Liver (tissue), 9 donors: ENCODE measurements around the gene NAPB. TPM values are rescaled to one million over a fixed set of nuclear protein-coding genes. Genes with fewer than 3 reads are reported as not detected.

ENCODE experiments used
- DNase-seq: peaks from one replicate; pipeline ENCODE4 v3.0.0-alpha.2; 2017; ENCODE audit warnings: low spot score
- H3K27ac ChIP-seq, 2 donors: one replicate each; pipeline ENCODE4 v1.7.0; 2013; ENCODE audit warnings: inconsistent platforms in 2 of 2, low read length in 2 of 2, control low read depth in 1 of 2, low read depth in 1 of 2, mild to moderate bottlenecking in 1 of 2
- H3K27me3 ChIP-seq, 4 donors: one replicate each; pipeline versions ENCODE4 v1.6.1 to v1.7.0; 2013; ENCODE audit warnings: low read length in 3 of 4, inconsistent platforms in 1 of 4, mild to moderate bottlenecking in 1 of 4, moderate library complexity in 1 of 4; ENCODE audit not compliant: control insufficient read depth in 4 of 4, insufficient read depth in 4 of 4
- H3K36me3 ChIP-seq, 4 donors: one replicate each; pipeline versions ENCODE4 v1.6.1 to v1.7.0; 2013; ENCODE audit warnings: low read length in 3 of 4, mild to moderate bottlenecking in 3 of 4, low read depth in 1 of 4, moderate library complexity in 1 of 4; ENCODE audit not compliant: control insufficient read depth in 4 of 4, insufficient read depth in 3 of 4
- H3K4me1 ChIP-seq, 4 donors: one replicate each; pipeline versions ENCODE4 v1.6.1 to v1.7.0; 2013; ENCODE audit warnings: low read length in 3 of 4, mild to moderate bottlenecking in 3 of 4, moderate library complexity in 1 of 4; ENCODE audit not compliant: control insufficient read depth in 4 of 4, insufficient read depth in 4 of 4
- H3K4me3 ChIP-seq, 3 donors: one replicate each; pipeline versions ENCODE4 v1.6.1 to v1.7.0; 2013; ENCODE audit warnings: low read length in 3 of 3, control low read depth in 1 of 3, low read depth in 1 of 3, mild to moderate bottlenecking in 1 of 3
- H3K9ac ChIP-seq, 2 donors: one replicate each; pipeline ENCODE4 v1.7.0; 2013; ENCODE audit warnings: low read length in 2 of 2, mild to moderate bottlenecking in 2 of 2, moderate library complexity in 2 of 2, control low read depth in 1 of 2, low read depth in 1 of 2
- H3K9me3 ChIP-seq, 4 donors: one replicate each; pipeline versions ENCODE4 v1.6.1 to v1.7.0; 2013; ENCODE audit warnings: low read length in 3 of 4; ENCODE audit not compliant: control insufficient read depth in 4 of 4
- ATF3 ChIP-seq: IDR thresholded peaks from 2 replicates; pipeline ENCODE4 v1.6.1; 2016; ENCODE audit warnings: antibody characterized with exemption
- CTCF ChIP-seq: fragments of 150-350 bp; IDR thresholded peaks from 2 replicates; pipeline ENCODE4 v1.5.1; 2017; ENCODE audit warnings: improper control_type of control experiment, low read depth, low read length; ENCODE audit not compliant: missing input control
- EGR1 ChIP-seq, 2 donors: IDR thresholded peaks; 2 replicates each; pipeline ENCODE4 v1.6.1; 2016 to 2018; ENCODE audit warnings: antibody characterized with exemption in 2 of 2, low read depth in 2 of 2
- FOXA1 ChIP-seq: IDR thresholded peaks from 2 replicates; pipeline ENCODE4 v1.6.1; 2016; ENCODE audit warnings: antibody characterized with exemption
- FOXA2 ChIP-seq: IDR thresholded peaks from 2 replicates; pipeline ENCODE4 v1.6.1; 2016; ENCODE audit warnings: antibody characterized with exemption
- GABPA ChIP-seq, 2 donors: IDR thresholded peaks in 1 of 2; conservative IDR thresholded peaks in 1 of 2; 2 replicates each; pipeline ENCODE4 v1.6.1; 2016; ENCODE audit warnings: antibody characterized with exemption in 2 of 2, mild to moderate bottlenecking in 1 of 2, moderate library complexity in 1 of 2
- HNF4G ChIP-seq: IDR thresholded peaks from 2 replicates; pipeline ENCODE4 v1.6.1; 2016; ENCODE audit warnings: antibody characterized with exemption
- JUND ChIP-seq, 2 donors: IDR thresholded peaks; 2 replicates each; pipeline ENCODE4 v1.6.1; 2016; ENCODE audit warnings: antibody characterized with exemption in 2 of 2
- MAX ChIP-seq: IDR thresholded peaks from 2 replicates; pipeline ENCODE4 v1.6.1; 2016; ENCODE audit warnings: antibody characterized with exemption
- NR2F2 ChIP-seq: IDR thresholded peaks from 2 replicates; pipeline ENCODE4 v1.6.1; 2016; ENCODE audit warnings: antibody characterized with exemption
- REST ChIP-seq: IDR thresholded peaks from 2 replicates; pipeline ENCODE4 v1.6.1; 2016; ENCODE audit warnings: antibody characterized with exemption, mild to moderate bottlenecking
- RXRA ChIP-seq, 2 donors: IDR thresholded peaks; 2 replicates each; pipeline ENCODE4 v1.6.1; 2017 to 2018; ENCODE audit warnings: antibody characterized with exemption in 2 of 2, mild to moderate bottlenecking in 1 of 2
- SP1 ChIP-seq: IDR thresholded peaks from 2 replicates; pipeline ENCODE4 v1.6.1; 2018; ENCODE audit warnings: antibody characterized with exemption, mild to moderate bottlenecking
- TAF1 ChIP-seq: conservative IDR thresholded peaks from 2 replicates; pipeline ENCODE4 v1.6.1; 2016; ENCODE audit warnings: antibody characterized with exemption, mild to moderate bottlenecking
- YY1 ChIP-seq: IDR thresholded peaks from 2 replicates; pipeline ENCODE4 v1.6.1; 2016; ENCODE audit warnings: antibody characterized with exemption, mild to moderate bottlenecking
- WGBS: extraction: QIAGEN DNeasy Blood & Tissue Kit; methylation state at CpG from one replicate; pipeline ENCODE4 v1.1.7; 2013; 5-methylcytosine and 5-hydroxymethylcytosine counted together
- polyA plus RNA-seq, 2 donors: library from polyadenylated mRNA; stranded (reverse) in 1 of 2; unstranded in 1 of 2; fragments of 200-250 nt in 1 of 2; fragments of >200 nt in 1 of 2; fragmentation: Nextera tagmentation in 1 of 2; extraction: Ambion mirVana in 1 of 2; gene quantifications; one replicate each; pipeline versions ENCODE4 v1.2.1 to v1.2.3, GENCODE V29; 2013 to 2015
- total RNA-seq, 2 donors: library from RNA; depleted of rRNA; stranded (reverse); fragments of >200 nt; gene quantifications; one replicate each; pipeline ENCODE4 v1.2.3, GENCODE V29; 2014
- TF ChIP-seq, protein P1 (sequence below): IDR thresholded peaks from 2 replicates; pipeline ENCODE4 v1.6.1; 2016; ENCODE audit warnings: antibody characterized with exemption
- donor health status: healthy.
- donor health status: healthy.
- donor health status: healthy.
- donor health status: healthy.
- donor health status: healthy.

The NAPB gene
- total and polyA plus RNA-seq, 4 donors: 2.4 to 10.6 (median 4.5) TPM

DNA sequence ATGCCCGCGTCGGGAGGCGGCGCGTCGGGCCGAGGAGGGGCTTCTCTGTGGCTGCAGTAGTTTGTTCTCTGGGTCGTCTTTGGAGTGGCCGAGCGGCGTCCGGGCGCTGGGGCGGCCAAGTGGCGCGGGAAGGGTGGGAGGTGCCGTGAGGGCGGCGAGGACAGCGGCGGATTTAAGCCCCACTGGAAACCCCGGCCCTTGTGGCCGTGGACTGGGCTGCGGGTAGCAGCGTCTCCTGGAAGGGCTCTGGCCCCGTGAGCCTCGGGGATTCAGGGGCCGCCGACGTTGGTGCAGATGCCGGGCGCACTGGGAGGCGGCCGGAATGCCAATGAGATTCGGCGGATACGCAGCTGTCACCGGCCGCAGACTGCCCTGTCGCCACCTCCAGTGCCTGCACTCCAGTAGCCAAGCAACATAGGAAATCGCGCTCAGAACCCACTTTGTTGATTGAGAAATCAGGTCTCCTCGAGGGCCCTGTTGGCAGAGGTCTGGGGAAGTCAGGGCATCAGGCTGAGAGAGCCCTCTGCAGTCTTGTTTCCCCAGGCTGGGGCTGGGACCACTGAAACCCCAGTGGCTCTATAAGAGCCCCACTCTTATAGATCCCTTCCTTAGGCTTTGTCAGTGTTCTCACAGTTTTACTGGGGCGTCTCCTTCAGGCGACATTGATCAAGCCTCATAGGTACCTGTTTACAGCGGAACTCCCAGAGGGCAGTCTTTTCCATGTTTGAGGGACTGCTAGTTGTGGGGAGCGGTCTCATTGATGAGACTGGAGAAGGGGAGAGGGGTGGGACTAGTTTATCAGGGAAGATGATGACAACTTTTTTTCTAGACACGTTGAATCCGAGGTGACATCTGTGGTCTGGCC is 58.7 kb downstream of the NAPB start:
- H3K9me3 ChIP-seq: no peaks in the 10 kb centered on the region
- H3K27ac ChIP-seq: peak overlapping the region; percentile 94
- 5% methylated on average over 50 of the region's 50 CpGs for WGBS
- DNase-seq: peak; percentile 54
- H3K9ac ChIP-seq: peak overlapping the region; percentile 36 to 79
- peaks cover 0 to 9% (median 1%) of the 10 kb centered on the region in 4 donors for H3K36me3 ChIP-seq
- peaks cover 7 to 48% (median 33%) of the 10 kb centered on the region in 4 donors for H3K4me1 ChIP-seq
- no peak for TF ChIP-seq NR2F2
- TF ChIP-seq FOXA2: no peak
- TF ChIP-seq TAF1: no peak
- no peak for TF ChIP-seq SP1
- no peak for TF ChIP-seq MAX
- no peak for TF ChIP-seq FOXA1
- no peak for TF ChIP-seq JUND (IDR thresholded peaks at IDR 0.05)
- TF ChIP-seq HNF4G: no peak
- no peak for TF ChIP-seq REST
- no peak for TF ChIP-seq GABPA (IDR thresholded peaks at IDR 0.05 in 1 of 2, conservative IDR thresholded peaks at IDR 0.05 in 1 of 2)
- peak overlapping the region; percentile 73 to 87 (median 78) for H3K4me3 ChIP-seq
- no peaks in the 10 kb centered on the region for H3K27me3 ChIP-seq

DNA sequence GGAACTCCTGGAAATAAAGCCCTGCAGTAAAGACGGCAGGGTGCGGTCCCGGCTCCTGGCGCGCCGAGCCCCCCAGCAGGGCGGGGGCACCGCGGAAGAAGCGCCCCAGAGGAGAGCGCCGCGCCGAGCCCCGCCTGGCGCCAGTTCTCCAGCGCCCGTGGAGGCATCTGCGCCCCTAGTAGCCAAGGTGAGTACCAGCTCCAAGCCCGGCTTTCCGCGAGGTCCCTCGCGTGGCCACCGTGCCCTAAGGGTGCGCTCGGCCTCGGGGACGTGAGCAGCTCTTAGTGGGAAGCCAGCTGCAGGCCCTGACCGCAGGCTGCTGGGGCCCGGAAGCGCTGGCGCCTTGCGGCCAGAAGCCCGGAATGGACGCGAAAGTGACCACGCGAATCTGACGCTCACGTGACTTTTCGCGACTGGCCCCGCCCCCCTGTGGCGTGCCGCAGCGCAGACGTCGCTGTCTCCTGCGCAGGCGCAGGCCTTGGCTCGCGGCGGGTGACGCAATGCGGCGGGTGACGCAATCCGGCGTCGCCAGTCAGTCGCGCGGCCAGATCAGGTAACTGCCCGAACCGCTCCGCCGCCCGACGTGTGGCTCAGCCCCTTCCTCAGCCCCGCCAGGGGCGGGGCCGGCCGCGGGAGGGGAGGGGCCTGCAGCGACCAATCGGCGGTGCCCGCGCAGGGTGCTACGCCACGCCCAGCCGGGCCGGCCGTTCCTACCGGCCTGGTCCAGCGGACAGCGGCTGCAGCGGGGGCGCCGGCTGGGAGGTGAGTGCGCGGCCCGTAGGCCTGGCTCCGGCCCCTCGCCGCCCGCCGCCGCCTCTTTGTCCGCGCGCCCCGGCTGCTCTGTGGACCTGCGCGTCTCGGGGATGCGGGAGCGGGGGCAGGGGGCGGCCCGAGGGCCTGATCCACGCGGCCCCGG is 59.6 kb downstream of the NAPB start, which contains the start of gene GZF1:
GZF1 (plus strand) TSS at position 707 of the 916 bp plus-strand sequence. CDS start 2,202 bp downstream, outside the sequence.
- Histone ChIP-seq H3K36me3 (peaks cover 0 to 9% (median 1%) of the 10 kb centered on the region in 4 donors), H3K9me3 (no peaks in the 10 kb centered on the region), H3K9ac (peak within 1 kb of the TSS; percentile 84 to 91), H3K27ac (peak within 1 kb of the TSS; percentile 97), H3K4me1 (peaks cover 7 to 46% (median 32%) of the 10 kb centered on the region in 4 donors), H3K27me3 (no peaks in the 10 kb centered on the region), H3K4me3 (peak within 1 kb of the TSS; percentile 73 to 87 (median 78))
- WGBS: under 1% methylated on average over 114 of the region's 114 CpGs
- peak; percentile 99 for DNase-seq
- no peak for TF ChIP-seq NR2F2
- peak in 1 of 2 donors; percentile 46 for TF ChIP-seq JUND (IDR thresholded peaks at IDR 0.05)
- TF ChIP-seq, protein P1, sequence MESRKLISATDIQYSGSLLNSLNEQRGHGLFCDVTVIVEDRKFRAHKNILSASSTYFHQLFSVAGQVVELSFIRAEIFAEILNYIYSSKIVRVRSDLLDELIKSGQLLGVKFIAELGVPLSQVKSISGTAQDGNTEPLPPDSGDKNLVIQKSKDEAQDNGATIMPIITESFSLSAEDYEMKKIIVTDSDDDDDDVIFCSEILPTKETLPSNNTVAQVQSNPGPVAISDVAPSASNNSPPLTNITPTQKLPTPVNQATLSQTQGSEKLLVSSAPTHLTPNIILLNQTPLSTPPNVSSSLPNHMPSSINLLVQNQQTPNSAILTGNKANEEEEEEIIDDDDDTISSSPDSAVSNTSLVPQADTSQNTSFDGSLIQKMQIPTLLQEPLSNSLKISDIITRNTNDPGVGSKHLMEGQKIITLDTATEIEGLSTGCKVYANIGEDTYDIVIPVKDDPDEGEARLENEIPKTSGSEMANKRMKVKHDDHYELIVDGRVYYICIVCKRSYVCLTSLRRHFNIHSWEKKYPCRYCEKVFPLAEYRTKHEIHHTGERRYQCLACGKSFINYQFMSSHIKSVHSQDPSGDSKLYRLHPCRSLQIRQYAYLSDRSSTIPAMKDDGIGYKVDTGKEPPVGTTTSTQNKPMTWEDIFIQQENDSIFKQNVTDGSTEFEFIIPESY: peak; percentile 49
- no peak for TF ChIP-seq FOXA1
- peak; percentile 16 for TF ChIP-seq CTCF
- TF ChIP-seq ATF3: peak; percentile 88
- no peak for TF ChIP-seq FOXA2
- peak in 1 of 2 donors; percentile 62 for TF ChIP-seq EGR1 (IDR thresholded peaks at IDR 0.05; ENCODE audit: low read depth in 2 of 2)
- peak; percentile 88 for TF ChIP-seq YY1
- peak in 1 of 2 donors; percentile 17 for TF ChIP-seq RXRA (IDR thresholded peaks at IDR 0.05)
- TF ChIP-seq HNF4G: no peak
- peak; percentile 93 for TF ChIP-seq REST
- TF ChIP-seq MAX: peak; percentile 51
- TF ChIP-seq TAF1: no peak
